ENCODE measurements around the gene CTRB1. TPM values are rescaled to one million over a fixed set of nuclear protein-coding genes. Genes with fewer than 3 reads are reported as not detected.

CTRB1 gene
- total RNA-seq, 1 experiment from 2014 or later, result not detected

DNA sequence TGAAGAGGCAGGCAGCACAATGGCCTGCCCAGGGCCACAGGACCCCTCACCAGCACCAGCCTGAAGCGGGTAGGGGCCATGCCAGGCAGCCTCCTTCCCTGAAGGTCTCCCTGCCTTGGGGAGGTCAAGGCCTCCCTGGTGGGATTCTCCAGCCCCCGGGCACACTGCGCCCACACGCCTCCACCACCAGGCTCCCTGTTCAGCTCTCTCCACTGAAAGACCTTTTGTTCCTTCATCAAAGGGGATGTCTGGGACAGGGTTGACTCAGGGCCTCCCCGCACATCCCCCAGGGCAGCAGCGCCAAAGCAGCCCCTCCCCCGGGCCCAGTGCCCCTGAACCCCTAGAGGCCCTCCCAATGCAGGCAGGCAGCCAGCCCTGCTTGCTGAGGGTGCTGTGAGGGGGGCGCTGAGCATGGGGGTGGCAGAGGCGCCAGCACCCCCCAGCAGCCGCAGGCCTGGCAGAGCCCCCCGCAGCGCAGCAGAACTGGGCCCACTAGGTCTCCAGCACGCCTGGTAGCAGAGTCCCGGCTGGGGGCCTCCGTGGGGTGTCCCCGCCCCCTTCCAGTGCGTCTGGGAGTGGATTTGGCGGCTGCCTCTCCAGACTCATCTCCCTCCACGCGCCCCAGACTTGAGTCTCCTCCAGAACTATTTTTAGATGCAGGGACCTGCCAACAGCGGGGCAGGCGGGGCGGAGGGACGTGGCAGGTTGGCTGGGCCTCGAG lies 19.5 kb downstream of the CTRB1 start:
- no peak overlapping the region for H4K5ac ChIP-seq (ENCODE audit: insufficient read length, low read depth, low read length)
- no peak overlapping the region for H3K27ac ChIP-seq (ENCODE audit: insufficient read length, low read depth, low read length)
- H2BK120ac ChIP-seq (ENCODE audit: low read depth, low read length, poor library complexity, severe bottlenecking), result no peak overlapping the region
- H3K23me2 ChIP-seq (ENCODE audit: insufficient read length, low read depth, low read length, poor library complexity, severe bottlenecking), result no peaks in the 10 kb centered on the region
- no peak overlapping the region for H2AFZ ChIP-seq (ENCODE audit: low read length)
- no peak overlapping the region for H2BK5ac ChIP-seq (ENCODE audit: insufficient read length, low read length)
- H2BK15ac ChIP-seq (ENCODE audit: low read depth, low read length), result no peak overlapping the region
- no peaks in the 10 kb centered on the region for H3K4me1 ChIP-seq (ENCODE audit: insufficient read depth, low read length)
- no peak overlapping the region for H3K23ac ChIP-seq (ENCODE audit: insufficient read length, low read depth, low read length)
- no peak overlapping the region for H3K9ac ChIP-seq (ENCODE audit: extremely low read depth, insufficient read length, low read length)
- H3K79me2 ChIP-seq (ENCODE audit: insufficient read depth, low read length), result peaks cover 10% of the 10 kb centered on the region; the same call in 1 of the 2 replicates
- H3K79me1 ChIP-seq (ENCODE audit: insufficient read depth, low read depth, low read length, poor library complexity, severe bottlenecking), result peaks cover 3% of the 10 kb centered on the region
- H3K4me3 Mint-ChIP-seq, result no peak overlapping the region
- H3K27me3 ChIP-seq (ENCODE audit: insufficient read depth, low read length), result no peaks in the 10 kb centered on the region
- H2BK12ac ChIP-seq (ENCODE audit: insufficient read length, low read depth, low read length), result no peak overlapping the region
- H3K27me3 Mint-ChIP-seq (ENCODE audit: low read depth), result no peaks in the 10 kb centered on the region
- H3K18ac ChIP-seq (ENCODE audit: insufficient read length, low read depth, low read length), result no peak overlapping the region
- no peaks in the 10 kb centered on the region for H4K20me1 ChIP-seq (ENCODE audit: control insufficient read depth, insufficient read depth, insufficient read length)
- H3K9me3 Mint-ChIP-seq, result no peaks in the 10 kb centered on the region
- no peak overlapping the region for H4K8ac ChIP-seq (replicated peaks; ENCODE audit: insufficient read length, low read depth, low read length)
- no peak overlapping the region for H3K14ac ChIP-seq (ENCODE audit: insufficient read depth, low read length)
- H3K4me1 Mint-ChIP-seq, result peaks cover 6 to 21% of the 10 kb centered on the region in 2 experiments
- no CpG with 5 or more reads among the region's 25 CpGs for WGBS (ENCODE audit: extremely low coverage, insufficient read length, low lambda C conversion rate)
- no peak for TF ChIP-seq CTCF (conservative IDR thresholded peaks at IDR 0.05)
- no peak overlapping the region for H3K56ac ChIP-seq (ENCODE audit: insufficient read length, low read depth, low read length)
- H3K27ac Mint-ChIP-seq, result no peak overlapping the region
- no peak overlapping the region for H2AK5ac ChIP-seq (ENCODE audit: insufficient read length, low read length)
- peak; percentile 27 for DNase-seq
- H4K91ac ChIP-seq (ENCODE audit: insufficient read length, low read depth, low read length), result no peak overlapping the region
- H2BK20ac ChIP-seq (ENCODE audit: low read depth, low read length, poor library complexity, severe bottlenecking), result no peak overlapping the region
- no peak overlapping the region for H3K4me2 ChIP-seq (ENCODE audit: insufficient read depth, insufficient read length, low read length)
- H3K36me3 Mint-ChIP-seq (ENCODE audit: insufficient read depth in 1 of 3, low read depth in 3 of 3), result peaks cover 42 to 64% (median 57%) of the 10 kb centered on the region in 3 experiments; a peak in 6 of 7 replicates
- H3T11ph ChIP-seq (ENCODE audit: low read length), result no peak overlapping the region
- H3K4ac ChIP-seq (ENCODE audit: low read depth, low read length), result no peak overlapping the region
- H3K9me3 ChIP-seq (ENCODE audit: control insufficient read depth, low read depth, low read length), result no peaks in the 10 kb centered on the region

All from H9 (cell line).